H1 (cell line): Measurements from ENCODE around the gene CDCA4. TPM values are rescaled to one million over a fixed set of nuclear protein-coding genes. Genes with fewer than 3 reads are reported as not detected.

Experiments used
- CTCF ChIA-PET: fragments of 300-600 bp; sonication (Branson Sonifier 250); formaldehyde crosslinking; loops from one replicate; lab custom pipeline; 2021; ENCODE audit not compliant: partially characterized antibody; lab: Charles Lee
- POLR2A ChIA-PET: fragments of 300-600 bp; sonication (Branson Sonifier 250); formaldehyde crosslinking; loops from one replicate; lab custom pipeline; 2021; ENCODE audit warnings: inconsistent platforms; ENCODE audit not compliant: partially characterized antibody; lab: Charles Lee
- DNase-seq, 2 experiments: peaks; one replicate each; pipeline versions ENCODE4 v3.0.0 to v3.0.0-alpha.2; 2010 to 2022; ENCODE audit warnings: low spot score in 2 of 2, low read depth in 1 of 2, mixed read lengths in 1 of 2
- FAIRE-seq: peaks from 2 replicates; lab custom pipeline; 2011; peaks lifted over from hg19 to GRCh38; lab: Jason Lieb, UNC
- H2AFZ ChIP-seq: 2 replicates; pipeline ENCODE4 v1.8.1; 2012; ENCODE audit warnings: low read length, inconsistent platforms
- H2AK5ac ChIP-seq: 2 replicates; pipeline ENCODE4 v1.6.1; 2013; ENCODE audit warnings: low read depth, low read length
- H2BK120ac ChIP-seq: replicated peaks from 2 replicates; pipeline ENCODE3; 2013; ENCODE audit warnings: low read depth, low read length, inconsistent platforms
- H2BK12ac ChIP-seq: 2 replicates; pipeline ENCODE4 v1.6.1; 2013; ENCODE audit warnings: low read depth, low read length
- H2BK15ac ChIP-seq: 2 replicates; pipeline ENCODE4 v1.6.1; 2013; ENCODE audit warnings: low read length
- H2BK20ac ChIP-seq: 2 replicates; pipeline ENCODE4 v1.6.1; 2013; ENCODE audit warnings: low read length
- H2BK5ac ChIP-seq: 2 replicates; pipeline ENCODE4 v1.6.1; 2013; ENCODE audit warnings: low read depth, low read length
- H3K14ac ChIP-seq: 2 replicates; pipeline ENCODE4 v1.6.1; 2013; ENCODE audit warnings: inconsistent platforms; ENCODE audit not compliant: insufficient read length
- H3K18ac ChIP-seq: 2 replicates; pipeline ENCODE4 v1.6.1; 2013; ENCODE audit warnings: low read length; ENCODE audit errors: extremely low read depth
- H3K23ac ChIP-seq: 2 replicates; pipeline ENCODE4 v1.6.1; 2013; ENCODE audit warnings: inconsistent platforms; ENCODE audit not compliant: insufficient read length
- H3K23me2 ChIP-seq: 2 replicates; pipeline ENCODE4 v1.6.1; 2013; ENCODE audit warnings: low read depth, low read length
- H3K27ac ChIP-seq: 2 replicates; pipeline ENCODE4 v1.6.1; 2011; ENCODE audit warnings: low read depth, low read length, inconsistent platforms
- H3K27me3 ChIP-seq, 4 experiments: replicated peaks in 1 of 4; 1 replicate in 1 of 4; 2 replicates in 3 of 4; pipeline versions ENCODE4 v1.6.1 to v1.8.1; 2011 to 2013; ENCODE audit warnings: low read length in 3 of 4, mild to moderate bottlenecking in 3 of 4, inconsistent platforms in 2 of 4, mixed read lengths in 2 of 4, moderate library complexity in 1 of 4; ENCODE audit not compliant: control insufficient read depth in 3 of 4, insufficient read depth in 3 of 4; ENCODE audit errors: extremely low read depth in 1 of 4
- H3K36me3 ChIP-seq, 4 experiments: 2 replicates each; pipeline versions ENCODE4 v1.6.1 to v1.8.1; 2011 to 2013; ENCODE audit warnings: mild to moderate bottlenecking in 4 of 4, low read length in 3 of 4, moderate library complexity in 2 of 4, control low read depth in 1 of 4, inconsistent platforms in 1 of 4; ENCODE audit not compliant: insufficient read depth in 4 of 4, control insufficient read depth in 2 of 4
- H3K4ac ChIP-seq: replicated peaks from 2 replicates; pipeline ENCODE3; 2013; ENCODE audit warnings: low read length, low read depth, mixed read lengths, inconsistent platforms; ENCODE audit not compliant: insufficient read length
- H3K4me1 ChIP-seq, 4 experiments: replicated peaks in 1 of 4; 1 replicate in 1 of 4; 2 replicates in 3 of 4; pipeline versions ENCODE4 v1.6.1 to v1.8.1; 2011 to 2013; ENCODE audit warnings: low read length in 3 of 4, inconsistent platforms in 2 of 4, mixed read lengths in 1 of 4; ENCODE audit not compliant: insufficient read depth in 4 of 4, control insufficient read depth in 3 of 4
- H3K4me2 ChIP-seq, 2 experiments: 2 replicates each; pipeline versions ENCODE4 v1.6.1 to v1.8.1; 2011 to 2013; ENCODE audit warnings: low read depth in 2 of 2, low read length in 2 of 2, control low read depth in 1 of 2, inconsistent platforms in 1 of 2, mild to moderate bottlenecking in 1 of 2; ENCODE audit not compliant: insufficient read depth in 1 of 2
- H3K4me3 ChIP-seq, 4 experiments: fragments of 200-600, 300-600 bp in 1 of 4; sonication (generic), shearing (Covaris generic), sonication (Bioruptor Twin) in 1 of 4; 2 replicates each; pipeline versions ENCODE4 v1.5.1 to v1.8.1; 2011 to 2016; ENCODE audit warnings: low read length in 4 of 4, low read depth in 3 of 4, control low read depth in 2 of 4, inconsistent platforms in 2 of 4, mild to moderate bottlenecking in 2 of 4, mixed read lengths in 1 of 4, moderate library complexity in 1 of 4; ENCODE audit not compliant: insufficient read depth in 2 of 4; ENCODE audit errors: extremely low read depth in 1 of 4
- H3K56ac ChIP-seq: replicated peaks from 2 replicates; pipeline ENCODE3; 2013; ENCODE audit warnings: low read depth, mild to moderate bottlenecking, mixed read lengths, low read length, inconsistent platforms; ENCODE audit not compliant: insufficient read length
- H3K79me1 ChIP-seq: 2 replicates; pipeline ENCODE4 v1.6.1; 2013; ENCODE audit warnings: low read depth, low read length, control low read depth
- H3K79me2 ChIP-seq, 2 experiments: 2 replicates each; pipeline versions ENCODE4 v1.6.1 to v1.8.1; 2012 to 2013; ENCODE audit warnings: low read length in 2 of 2, mild to moderate bottlenecking in 2 of 2, inconsistent platforms in 1 of 2; ENCODE audit not compliant: insufficient read depth in 2 of 2, control insufficient read depth in 1 of 2
- H3K9ac ChIP-seq, 4 experiments: replicated peaks in 1 of 4; 1 replicate in 1 of 4; 2 replicates in 3 of 4; pipeline versions ENCODE4 v1.6.1 to v1.8.1; 2011 to 2013; ENCODE audit warnings: low read depth in 3 of 4, low read length in 3 of 4, control low read depth in 2 of 4, mild to moderate bottlenecking in 2 of 4, moderate library complexity in 2 of 4, inconsistent platforms in 1 of 4; ENCODE audit errors: extremely low read depth in 1 of 4
- H3K9me3 ChIP-seq, 2 experiments: 2 replicates each; pipeline versions ENCODE4 v1.6.1 to v1.8.1; 2012 to 2013; ENCODE audit warnings: mild to moderate bottlenecking in 2 of 2, moderate library complexity in 2 of 2, control low read depth in 1 of 2, inconsistent platforms in 1 of 2, low read depth in 1 of 2, low read length in 1 of 2, mixed read lengths in 1 of 2; ENCODE audit not compliant: insufficient read depth in 2 of 2
- H4K20me1 ChIP-seq, 2 experiments: replicated peaks in 1 of 2; 2 replicates each; pipeline versions ENCODE3 to v1.8.1; 2011 to 2013; ENCODE audit warnings: inconsistent platforms in 2 of 2, low read length in 2 of 2, mild to moderate bottlenecking in 1 of 2; ENCODE audit not compliant: insufficient read depth in 2 of 2, control insufficient read depth in 1 of 2
- H4K5ac ChIP-seq: 2 replicates; pipeline ENCODE4 v1.6.1; 2013; ENCODE audit warnings: low read length, low read depth, mixed read lengths, inconsistent platforms; ENCODE audit not compliant: insufficient read length
- H4K8ac ChIP-seq: 2 replicates; pipeline ENCODE4 v1.8.0; 2013; ENCODE audit warnings: mild to moderate bottlenecking, moderate library complexity, low read length, inconsistent platforms; ENCODE audit not compliant: insufficient read depth; ENCODE audit errors: extremely low read depth
- H4K91ac ChIP-seq: replicated peaks from 2 replicates; pipeline ENCODE3; 2013; ENCODE audit warnings: low read length, mixed read lengths, inconsistent platforms; ENCODE audit not compliant: insufficient read length
- ASH2L ChIP-seq: fragments of 200-600, 300-600 bp; sonication (generic); IDR thresholded peaks from one replicate; pipeline ENCODE4 v1.7.1; 2017; ENCODE audit warnings: low read length
- CBX8 ChIP-seq: fragments of 300-800, 300-1000 bp; sonication (generic); IDR thresholded peaks from 2 replicates; pipeline ENCODE4 v1.7.1; 2016; ENCODE audit warnings: low read depth, low read length, borderline replicate concordance
- CHD2 ChIP-seq: IDR thresholded peaks from 2 replicates; pipeline ENCODE4 v1.6.1; 2012; ENCODE audit warnings: low read length, improper control_type of control experiment
- EZH2 ChIP-seq: fragments of 200-600 bp; sonication (generic); IDR thresholded peaks from 2 replicates; pipeline ENCODE4 v1.7.1; 2012; ENCODE audit warnings: low read depth, mild to moderate bottlenecking, moderate library complexity, low read length, inconsistent platforms; ENCODE audit not compliant: severe bottlenecking
- KDM1A ChIP-seq: fragments of 200-600, 300-600 bp; sonication (generic); IDR thresholded peaks from 2 replicates; pipeline ENCODE4 v1.7.1; 2016; ENCODE audit warnings: mild to moderate bottlenecking, low read length, borderline replicate concordance
- MAFK ChIP-seq: IDR thresholded peaks from 2 replicates; pipeline ENCODE4 v1.6.1; 2012; ENCODE audit warnings: low read depth, mild to moderate bottlenecking, improper control_type of control experiment, low read length
- NRF1 ChIP-seq: IDR thresholded peaks from 2 replicates; pipeline ENCODE4 v1.6.1; 2011; ENCODE audit warnings: mild to moderate bottlenecking, low read depth, low read length, improper control_type of control experiment
- POU5F1 ChIP-seq: IDR thresholded peaks from 2 replicates; pipeline ENCODE4 v1.6.1; 2011; ENCODE audit warnings: low read depth, mild to moderate bottlenecking, low read length, moderate library complexity
- RAD21 ChIP-seq, 2 experiments: IDR thresholded peaks in 1 of 2; conservative IDR thresholded peaks in 1 of 2; 2 replicates each; pipeline ENCODE4 v1.6.1; 2011; ENCODE audit warnings: low read depth in 2 of 2, low read length in 2 of 2, improper control_type of control experiment in 1 of 2, inconsistent platforms in 1 of 2, mild to moderate bottlenecking in 1 of 2, moderate library complexity in 1 of 2
- SIN3A ChIP-seq, 2 experiments: IDR thresholded peaks in 1 of 2; conservative IDR thresholded peaks in 1 of 2; 2 replicates each; pipeline ENCODE4 v1.6.1; 2011 to 2012; ENCODE audit warnings: low read length in 2 of 2, improper control_type of control experiment in 1 of 2, low read depth in 1 of 2, mild to moderate bottlenecking in 1 of 2
- TAF1 ChIP-seq: IDR thresholded peaks from 2 replicates; pipeline ENCODE4 v1.6.1; 2011; ENCODE audit warnings: mild to moderate bottlenecking, low read depth, low read length
- TEAD4 ChIP-seq: IDR thresholded peaks from 2 replicates; pipeline ENCODE4 v1.6.1; 2012; ENCODE audit warnings: low read depth, low read length, inconsistent platforms, mixed read lengths
- WGBS, 2 experiments: shearing (Covaris generic) in 1 of 2; methylation state at CpG; one replicate each; pipeline versions ENCODE4 v1.1.6 to v1.1.7; 2013 to 2015; ENCODE audit warnings: low lambda C conversion rate in 2 of 2, mixed read lengths in 2 of 2, inconsistent platforms in 1 of 2, low coverage in 1 of 2, missing lambda C conversion rate in 1 of 2; ENCODE audit not compliant: insufficient replicate concordance in 2 of 2, insufficient coverage in 1 of 2, insufficient read length in 1 of 2; ENCODE audit errors: extremely low coverage in 1 of 2, missing lambda C conversion rate in 1 of 2; 5-methylcytosine and 5-hydroxymethylcytosine counted together
- polyA plus RNA-seq, 7 experiments: library from polyadenylated mRNA; depleted of rRNA in 3 of 7; stranded (reverse) in 5 of 7; unstranded in 2 of 7; fragments of >200 nt in 5 of 7; fragments of 200-250 nt in 2 of 7; gene quantifications; 1 replicate in 5 of 7; 2 replicates in 1 of 7; 4 replicates in 1 of 7; pipeline versions ENCODE4 v1.2.1 to v1.2.3, GENCODE V29; 2011 to 2013; ENCODE audit warnings: missing spikeins in 2 of 7, mixed read lengths in 2 of 7
- total RNA-seq: library from RNA; stranded (reverse); fragmentation: NEBNext Ultra II Directional; extraction: Animal tissue kit (Norgen Biotek cat#: 25700); gene quantifications from 2 replicates; pipeline ENCODE4 v1.2.1, GENCODE V29; 2021
- TF ChIP-seq, protein P1 (sequence below): IDR thresholded peaks from 2 replicates; pipeline ENCODE4 v1.6.1; 2012; ENCODE audit warnings: inconsistent platforms

CDCA4 gene
- total and polyA plus RNA-seq, 2 of the 8 experiments (the other 6 are each of a cell fraction or from before 2014, with no cell fraction given) = 49.9 to 62.4 TPM

DNA sequence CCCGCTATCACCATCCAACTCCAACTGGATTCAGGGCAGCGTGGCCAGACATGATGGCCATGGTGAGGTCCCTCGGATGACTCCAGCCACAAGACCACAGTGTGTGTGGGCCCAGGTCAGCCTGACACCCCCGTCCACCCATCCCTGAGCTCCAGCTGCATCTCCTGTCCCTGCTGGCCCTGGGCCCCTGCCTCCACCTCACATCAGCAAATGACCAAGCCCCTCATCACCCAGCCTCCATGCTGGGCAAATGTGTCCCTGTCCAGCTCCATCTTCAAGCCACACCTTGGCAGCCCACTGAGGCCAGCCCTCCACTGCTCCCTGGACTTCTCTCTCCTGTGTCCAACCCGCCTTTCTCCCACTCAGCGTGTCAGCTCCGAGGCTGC lies 41.2 kb upstream of the CDCA4 start:
- H2BK120ac ChIP-seq = no peak overlapping the region
- H2BK20ac ChIP-seq = no peak overlapping the region
- H4K5ac ChIP-seq = no peak overlapping the region
- no peaks in the 10 kb centered on the region for H3K36me3 ChIP-seq
- no peak overlapping the region for H3K4me2 ChIP-seq
- peaks cover 0 to 1% of the 10 kb centered on the region in 2 experiments for H4K20me1 ChIP-seq
- no peak overlapping the region for H3K9ac ChIP-seq
- H3K56ac ChIP-seq = no peak overlapping the region
- H2BK12ac ChIP-seq = no peak overlapping the region
- ChIA-PET CTCF (interaction anchor here (1.3 to 5.9 kb wide), 4 partner anchors 14 to 87 kb away, joined by 3 to 30 read pairs (median 6); no protein-coding TSS in a partner anchor), POLR2A (interaction anchor here (1.6 kb wide), 1 partner anchor 42 kb away, joined by 4 read pairs; the partner anchor contains the start of gene CDCA4)
- no peaks in the 10 kb centered on the region for H3K79me1 ChIP-seq
- no peaks in the 10 kb centered on the region for H3K9me3 ChIP-seq
- peaks cover 0 to 3% (median 1%) of the 10 kb centered on the region in 4 experiments; a peak in 4 of 7 replicates for H3K27me3 ChIP-seq
- DNase-seq = no peak
- no peak overlapping the region for H3K14ac ChIP-seq
- no peak overlapping the region for H3K23ac ChIP-seq
- no peak for FAIRE-seq
- H3K4me1 ChIP-seq = peaks cover 0 to 7% (median 5%) of the 10 kb centered on the region in 4 experiments; a peak in 4 of 7 replicates
- WGBS, 2 experiments = 90% methylated on average over 6 of the region's 7 CpGs; no CpG with 5 or more reads in 1 of the 2 experiments
- H4K91ac ChIP-seq = no peak overlapping the region
- no peak overlapping the region for H3K4me3 ChIP-seq
- H2BK5ac ChIP-seq = no peak overlapping the region
- H4K8ac ChIP-seq = no peak overlapping the region; the same call in 1 of the 2 replicates
- no peak overlapping the region for H3K4ac ChIP-seq
- H2AFZ ChIP-seq = no peak overlapping the region
- no peaks in the 10 kb centered on the region for H3K79me2 ChIP-seq
- no peaks in the 10 kb centered on the region for H3K23me2 ChIP-seq
- no peak overlapping the region for H2BK15ac ChIP-seq
- no peak overlapping the region for H3K27ac ChIP-seq
- H2AK5ac ChIP-seq = no peak overlapping the region
- H3K18ac ChIP-seq = no peak overlapping the region
- TF ChIP-seq EZH2 (no peak), KDM1A (no peak), ASH2L (no peak), CBX8 (no peak), NRF1 (no peak), RAD21 (IDR thresholded peaks at IDR 0.05 in 1 of 2, conservative IDR thresholded peaks at IDR 0.05 in 1 of 2; ENCODE audit: low read depth in 2 of 2, low read length in 2 of 2) (no peak), MAFK (no peak), TEAD4 (no peak), POU5F1 (no peak), CHD2 (no peak), SIN3A (conservative IDR thresholded peaks at IDR 0.05 in 1 of 2, IDR thresholded peaks at IDR 0.05 in 1 of 2; ENCODE audit: low read depth in 1 of 2, low read length in 2 of 2) (no peak), TAF1 (no peak)
- TF ChIP-seq, protein P1, sequence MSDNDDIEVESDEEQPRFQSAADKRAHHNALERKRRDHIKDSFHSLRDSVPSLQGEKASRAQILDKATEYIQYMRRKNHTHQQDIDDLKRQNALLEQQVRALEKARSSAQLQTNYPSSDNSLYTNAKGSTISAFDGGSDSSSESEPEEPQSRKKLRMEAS = no peak
